IMR-90 (cell line): ENCODE measurements around the gene HES7. TPM values are rescaled to one million over a fixed set of nuclear protein-coding genes. Genes with fewer than 3 reads are reported as not detected.
"Not testable (repeated sequence)": the region's sequence is repeated elsewhere in the genome, so short reads cannot be mapped to it uniquely, and the experiment has no call there.

Experiments used
- ATAC-seq: fragments of 200-7000 bp; cut with Tn5 transposase; 2 replicates; pipeline ENCODE4 v1.9.1; 2020; ENCODE audit warnings: low read depth, mild to moderate bottlenecking, moderate library complexity
- BruUV-seq: library from RNA; stranded (reverse); fragments of 400-500 nt; replicated peaks from 2 replicates; lab custom pipeline; 2021; lab: Mats Ljungman, UMichigan
- CTCF ChIA-PET: fragments of 300-600 bp; formaldehyde crosslinking; extraction: SDS; loops from one replicate; lab custom pipeline; 2021; ENCODE audit warnings: antibody characterized with exemption; lab: Yijun Ruan, JAX
- POLR2A ChIA-PET: fragments of 300-600 bp; sonication (Branson Sonifier 250); formaldehyde crosslinking; loops from one replicate; lab custom pipeline; 2022; ENCODE audit warnings: antibody characterized with exemption; ENCODE audit not compliant: unreplicated experiment; lab: Charles Lee
- DNase-seq: peaks from one replicate; pipeline ENCODE4 v3.0.0; 2013
- H2AFZ ChIP-seq: replicated peaks from 2 replicates; pipeline ENCODE3; 2013; ENCODE audit warnings: low read length, mild to moderate bottlenecking; ENCODE audit not compliant: poor library complexity
- H2AK5ac ChIP-seq: 2 replicates; pipeline ENCODE4 v1.6.1; 2013; ENCODE audit warnings: low read depth, low read length, inconsistent platforms
- H2AK9ac ChIP-seq: replicated peaks from 2 replicates; pipeline ENCODE3; 2013; ENCODE audit warnings: mild to moderate bottlenecking, low read depth, low read length, moderate library complexity; ENCODE audit not compliant: poor library complexity
- H2BK120ac ChIP-seq: 2 replicates; pipeline ENCODE4 v1.6.1; 2013; ENCODE audit warnings: low read depth, low read length, inconsistent platforms
- H2BK15ac ChIP-seq: 3 replicates; pipeline ENCODE4 v1.6.1; 2013; ENCODE audit warnings: low read depth, low read length, inconsistent platforms
- H2BK20ac ChIP-seq: 2 replicates; pipeline ENCODE4 v1.6.1; 2013; ENCODE audit warnings: low read depth, mild to moderate bottlenecking, inconsistent platforms, low read length, moderate library complexity
- H2BK5ac ChIP-seq: 2 replicates; pipeline ENCODE4 v1.6.1; 2013; ENCODE audit warnings: mild to moderate bottlenecking, low read depth, low read length, inconsistent platforms; ENCODE audit not compliant: poor library complexity, severe bottlenecking
- H3K14ac ChIP-seq: replicated peaks from 2 replicates; pipeline ENCODE4 v1.6.1; 2013; ENCODE audit warnings: low read depth, low read length, inconsistent platforms
- H3K18ac ChIP-seq: 2 replicates; pipeline ENCODE4 v1.6.1; 2013; ENCODE audit warnings: low read depth, low read length, control low read depth
- H3K23ac ChIP-seq: 2 replicates; pipeline ENCODE4 v1.6.1; 2013; ENCODE audit warnings: low read depth, low read length, inconsistent platforms
- H3K27ac ChIP-seq: 2 replicates; pipeline ENCODE4 v1.5.1; 2013; ENCODE audit warnings: mild to moderate bottlenecking, control low read depth, low read length; ENCODE audit not compliant: insufficient read depth
- H3K27me3 ChIP-seq: 2 replicates; pipeline ENCODE4 v1.6.1; 2013; ENCODE audit warnings: low read length; ENCODE audit not compliant: control insufficient read depth, insufficient read depth
- H3K36me3 ChIP-seq: 2 replicates; pipeline ENCODE4 v1.6.1; 2013; ENCODE audit warnings: low read length, mixed read lengths; ENCODE audit not compliant: control insufficient read depth, insufficient read depth
- H3K4ac ChIP-seq: 2 replicates; pipeline ENCODE4 v1.6.1; 2013; ENCODE audit warnings: low read depth, low read length, inconsistent platforms
- H3K4me1 ChIP-seq: 2 replicates; pipeline ENCODE4 v1.6.1; 2013; ENCODE audit warnings: low read length, mixed read lengths; ENCODE audit not compliant: control insufficient read depth, insufficient read depth
- H3K4me2 ChIP-seq: 2 replicates; pipeline ENCODE4 v1.6.1; 2013; ENCODE audit warnings: low read depth, mild to moderate bottlenecking, control low read depth, low read length, moderate library complexity
- H3K4me3 ChIP-seq: 2 replicates; pipeline ENCODE4 v1.5.1; 2013; ENCODE audit warnings: low read depth, mild to moderate bottlenecking, control low read depth, low read length, moderate library complexity; ENCODE audit not compliant: insufficient read depth
- H3K56ac ChIP-seq: 2 replicates; pipeline ENCODE4 v1.6.1; 2013; ENCODE audit warnings: low read length, inconsistent platforms; ENCODE audit not compliant: insufficient read depth; ENCODE audit errors: extremely low read depth
- H3K79me1 ChIP-seq, 2 experiments: 2 replicates each; pipeline ENCODE4 v1.6.1; 2013; ENCODE audit warnings: low read length in 2 of 2, inconsistent platforms in 1 of 2, low read depth in 1 of 2
- H3K9ac ChIP-seq: 2 replicates; pipeline ENCODE4 v1.6.1; 2013; ENCODE audit warnings: low read depth, low read length, control low read depth
- H3K9me1 ChIP-seq: 2 replicates; pipeline ENCODE4 v1.6.1; 2013; ENCODE audit warnings: low read length, inconsistent platforms; ENCODE audit not compliant: insufficient read depth
- H3K9me3 ChIP-seq: 2 replicates; pipeline ENCODE4 v1.6.1; 2013; ENCODE audit warnings: low read length; ENCODE audit not compliant: control insufficient read depth, insufficient read depth
- H4K20me1 ChIP-seq: 2 replicates; pipeline ENCODE4 v1.6.1; 2013; ENCODE audit warnings: low read length, inconsistent platforms; ENCODE audit not compliant: insufficient read depth
- H4K5ac ChIP-seq: 2 replicates; pipeline ENCODE4 v1.6.1; 2013; ENCODE audit warnings: mild to moderate bottlenecking, low read depth, low read length, control low read depth
- H4K8ac ChIP-seq, 2 experiments: 2 replicates each; pipeline ENCODE4 v1.6.1; 2013; ENCODE audit warnings: low read depth in 2 of 2, low read length in 2 of 2, control low read depth in 1 of 2, inconsistent platforms in 1 of 2
- H4K91ac ChIP-seq: 2 replicates; pipeline ENCODE4 v1.6.1; 2013; ENCODE audit warnings: low read depth, low read length, inconsistent platforms; ENCODE audit not compliant: insufficient read depth
- WGBS, 2 experiments: methylation state at CpG; one replicate each; pipeline versions ENCODE4 v1.1.5 to v1.1.7; 2013; ENCODE audit warnings: missing lambda C conversion rate in 2 of 2; ENCODE audit not compliant: insufficient read length in 1 of 2; ENCODE audit errors: extremely low coverage in 2 of 2; 5-methylcytosine and 5-hydroxymethylcytosine counted together
- dilution Hi-C: fragments of 300-500 bp; cut with HindIII; formaldehyde crosslinking; loops from one replicate; pipeline ENCODE4 v1.14.3; 2018; ENCODE audit warnings: low sequenced_read_pairs; ENCODE audit not compliant: unreplicated experiment
- in situ Hi-C: fragments of 300-500 bp; cut with MboI; formaldehyde crosslinking; loops from 3 replicates; pipeline ENCODE4 v1.14.3; 2019; ENCODE audit warnings: low sequenced_read_pairs, inconsistent platforms, mixed read lengths
- intact Hi-C: fragments of 100-400 bp; cut with micrococcal nuclease; formaldehyde crosslinking; loops from 2 replicates; pipeline ENCODE4 v1.10.0; 2022
- polyA plus RNA-seq, 3 experiments: library from polyadenylated mRNA; depleted of rRNA; stranded (reverse); fragments of >200 nt; gene quantifications; 2 replicates each; pipeline ENCODE4 v1.2.3, GENCODE V29; 2012; ENCODE audit warnings: low replicate concordance in 1 of 3
- total RNA-seq: library from RNA; depleted of rRNA; stranded (reverse); fragments of >200 nt; gene quantifications from 2 replicates; pipeline ENCODE4 v1.2.3, GENCODE V29; 2012

Gene HES7
- total and polyA plus RNA-seq, 2 of the 4 experiments (the other 2 are of a cell fraction), result 0.43 TPM; not detected in 1

DNA sequence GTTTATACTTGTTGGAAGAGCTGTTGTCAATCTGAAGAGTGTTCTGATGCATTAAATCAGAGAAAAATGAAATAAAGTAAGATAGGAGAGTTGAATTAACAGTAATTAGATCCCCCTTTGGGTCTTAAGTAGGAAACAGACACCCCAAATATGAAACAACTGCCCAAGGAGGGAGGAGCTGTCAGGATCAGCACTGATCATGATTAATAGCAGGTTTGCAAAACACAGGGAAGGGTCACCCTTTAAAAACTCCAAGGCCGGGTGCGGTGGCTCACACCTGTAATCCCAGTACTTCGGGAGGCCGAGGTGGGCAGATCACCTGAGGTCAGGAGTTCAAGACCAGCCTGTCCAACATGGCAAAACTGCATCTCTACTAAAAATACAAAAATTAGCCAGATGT, 16.9 kb downstream of the HES7 start:
- BruUV-seq, result not testable (repeated sequence)

More for the DNA sequence above, 16.9 kb downstream of the HES7 start:
- H4K91ac ChIP-seq, H2BK15ac ChIP-seq, in situ Hi-C loops, H2AK5ac ChIP-seq, H3K4me2 ChIP-seq, H4K5ac ChIP-seq, H3K4me3 ChIP-seq, H2BK5ac ChIP-seq, H2AFZ ChIP-seq, H3K9me1 ChIP-seq, H3K9ac ChIP-seq, H4K20me1 ChIP-seq, H3K14ac ChIP-seq, H2BK120ac ChIP-seq, H3K18ac ChIP-seq, H3K23ac ChIP-seq, ATAC-seq, POLR2A ChIA-PET, DNase-seq, H4K8ac ChIP-seq, H3K4ac ChIP-seq, H3K79me1 ChIP-seq, H3K4me1 ChIP-seq, H3K56ac ChIP-seq, intact Hi-C loops, H2BK20ac ChIP-seq, H2AK9ac ChIP-seq, H3K27ac ChIP-seq, H3K9me3 ChIP-seq, H3K36me3 ChIP-seq: not testable (repeated sequence)
- dilution Hi-C loops, result loop anchor here (25.0 kb wide), 1 partner anchor 130 kb away; the partner anchor contains the start of genes CTC1 and PFAS
- CTCF ChIA-PET, result interaction anchor here (1.2 kb wide), 1 partner anchor 12 kb away, joined by 3 read pairs; no protein-coding TSS in a partner anchor
- WGBS, 2 experiments, result 80% methylated on average over 2 of the region's 4 CpGs; no CpG with 5 or more reads in 1 of the 2 experiments
- peaks cover 56% of the 10 kb centered on the region for H3K27me3 ChIP-seq
